AG09319 (cell line): Measurements from ENCODE around the gene FAM240A.

Source experiments
- DNase-seq: peaks from one replicate; pipeline ENCODE4 v3.0.0-alpha.2; 2010; ENCODE audit warnings: low read depth; ENCODE audit errors: extremely low read depth
- TF ChIP-seq, protein P1 (sequence below): IDR thresholded peaks from 2 replicates; pipeline ENCODE4 v1.5.1; 2011; ENCODE audit warnings: low read depth, mild to moderate bottlenecking, inconsistent platforms, low read length, moderate library complexity

FAM240A gene

GRCh38 chr3:46629551-46630517 lies 17.5 kb downstream of the FAM240A start:
- peak; percentile 55 for DNase-seq
- TF ChIP-seq, protein P1, sequence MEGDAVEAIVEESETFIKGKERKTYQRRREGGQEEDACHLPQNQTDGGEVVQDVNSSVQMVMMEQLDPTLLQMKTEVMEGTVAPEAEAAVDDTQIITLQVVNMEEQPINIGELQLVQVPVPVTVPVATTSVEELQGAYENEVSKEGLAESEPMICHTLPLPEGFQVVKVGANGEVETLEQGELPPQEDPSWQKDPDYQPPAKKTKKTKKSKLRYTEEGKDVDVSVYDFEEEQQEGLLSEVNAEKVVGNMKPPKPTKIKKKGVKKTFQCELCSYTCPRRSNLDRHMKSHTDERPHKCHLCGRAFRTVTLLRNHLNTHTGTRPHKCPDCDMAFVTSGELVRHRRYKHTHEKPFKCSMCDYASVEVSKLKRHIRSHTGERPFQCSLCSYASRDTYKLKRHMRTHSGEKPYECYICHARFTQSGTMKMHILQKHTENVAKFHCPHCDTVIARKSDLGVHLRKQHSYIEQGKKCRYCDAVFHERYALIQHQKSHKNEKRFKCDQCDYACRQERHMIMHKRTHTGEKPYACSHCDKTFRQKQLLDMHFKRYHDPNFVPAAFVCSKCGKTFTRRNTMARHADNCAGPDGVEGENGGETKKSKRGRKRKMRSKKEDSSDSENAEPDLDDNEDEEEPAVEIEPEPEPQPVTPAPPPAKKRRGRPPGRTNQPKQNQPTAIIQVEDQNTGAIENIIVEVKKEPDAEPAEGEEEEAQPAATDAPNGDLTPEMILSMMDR, result peak; percentile 99

- no peak for DNase-seq
- TF ChIP-seq, protein P1, result no peak
Measured at GRCh38 chr3:46632792-46633191, 20.5 kb downstream of the FAM240A start.

GRCh38 chr3:46634856-46635255 lies 22.5 kb downstream of the FAM240A start:
- DNase-seq, result no peak
- TF ChIP-seq, protein P1, result no peak

GRCh38 chr3:46639221-46639620 lies 26.9 kb downstream of the FAM240A start:
- TF ChIP-seq, protein P1, result no peak
- DNase-seq, result no peak

GRCh38 chr3:46640927-46641326 lies 28.6 kb downstream of the FAM240A start:
- TF ChIP-seq, protein P1, result no peak
- DNase-seq, result no peak

DNA sequence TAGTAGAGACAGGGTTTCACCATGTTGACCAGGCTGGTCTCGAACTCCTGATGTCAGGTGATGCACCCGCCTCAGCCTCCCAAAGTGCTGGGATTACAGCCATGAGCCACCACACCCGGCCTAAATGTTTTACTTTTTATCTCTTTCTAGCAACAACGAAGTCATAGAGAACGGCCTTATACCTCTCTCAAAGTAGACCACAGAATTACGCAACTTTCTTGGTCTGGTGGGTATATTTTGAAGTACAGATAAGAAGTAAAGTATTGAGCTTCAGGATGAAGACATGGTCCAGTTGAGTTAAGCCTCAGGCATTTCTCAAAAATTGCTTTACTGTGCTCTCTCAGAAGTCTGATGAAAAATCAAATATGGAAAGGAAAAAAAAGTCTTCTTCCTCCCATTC lies 30.6 kb downstream of the FAM240A start:
- TF ChIP-seq, protein P1, result no peak
- no peak for DNase-seq

DNA sequence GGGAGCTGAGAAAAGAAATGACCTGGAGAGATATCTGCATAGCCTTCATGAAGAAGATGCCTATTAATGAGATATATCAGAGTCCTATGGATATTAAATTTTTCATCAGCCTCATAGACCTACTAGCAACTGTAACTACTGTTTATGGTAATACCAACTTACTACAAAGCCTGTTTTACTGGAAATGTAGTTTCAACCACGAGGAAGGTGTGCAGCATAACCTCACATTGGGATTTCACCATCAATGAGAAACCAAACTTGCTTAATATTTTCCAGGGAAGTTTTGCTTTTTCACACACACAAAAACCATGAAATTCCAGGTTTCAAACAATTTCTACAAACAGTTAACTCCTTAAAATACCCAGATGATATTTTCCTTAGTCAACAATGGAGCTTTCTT lies 31.4 kb downstream of the FAM240A start:
- no peak for DNase-seq
- TF ChIP-seq, protein P1, result no peak
